NB4 (cell line): ENCODE measurements around the gene P2RX7.

Source experiments
- DNase-seq: peaks from one replicate; pipeline ENCODE4 v3.0.0; 2010; ENCODE audit warnings: low read depth
- H3K4me3 ChIP-seq: one replicate; pipeline ENCODE4 v1.5.1; 2011; ENCODE audit warnings: mild to moderate bottlenecking, low read depth, low read length, moderate library complexity
- CTCF ChIP-seq: IDR thresholded peaks from one replicate; pipeline ENCODE4 v1.5.1; 2012; ENCODE audit warnings: low read depth, low read length
- MAX ChIP-seq: IDR thresholded peaks from 2 replicates; pipeline ENCODE4 v1.6.1; 2011; ENCODE audit warnings: low read depth, low read length
- MYC ChIP-seq: IDR thresholded peaks from 2 replicates; pipeline ENCODE4 v1.6.1; 2011; ENCODE audit warnings: low read depth, low read length
- POLR2A ChIP-seq: IDR thresholded peaks from 2 replicates; pipeline ENCODE4 v1.6.1; 2011; ENCODE audit warnings: mild to moderate bottlenecking; ENCODE audit not compliant: insufficient read length; ENCODE audit errors: extremely low read depth

Gene P2RX7

GRCh38 chr12:121184425-121184824, 51.7 kb downstream of the P2RX7 start:
- DNase-seq: no peak
- no peak overlapping the region for H3K4me3 ChIP-seq
- no peak for TF ChIP-seq POLR2A
- no peak for TF ChIP-seq MYC
- TF ChIP-seq MAX: no peak
- TF ChIP-seq CTCF: no peak

GRCh38 chr12:121184984-121185889, 52.6 kb downstream of the P2RX7 start:
- DNase-seq: peak; percentile 48
- H3K4me3 ChIP-seq: no peak overlapping the region
- no peak for TF ChIP-seq POLR2A
- no peak for TF ChIP-seq CTCF
- no peak for TF ChIP-seq MYC
- no peak for TF ChIP-seq MAX

GRCh38 chr12:121186826-121187225, 54.1 kb downstream of the P2RX7 start:
- no peak for TF ChIP-seq MAX
- no peak for DNase-seq
- H3K4me3 ChIP-seq: no peak overlapping the region

GRCh38 chr12:121187501-121187900, 54.8 kb downstream of the P2RX7 start:
- DNase-seq: no peak
- TF ChIP-seq POLR2A (no peak), MYC (no peak), CTCF (no peak), MAX (no peak)
- no peak overlapping the region for H3K4me3 ChIP-seq

GRCh38 chr12:121188227-121188626, 55.6 kb downstream of the P2RX7 start:
- H3K4me3 ChIP-seq: no peak overlapping the region
- TF ChIP-seq POLR2A (no peak), MYC (no peak), MAX (no peak), CTCF (no peak)
- no peak for DNase-seq

GRCh38 chr12:121189131-121189530, 56.5 kb downstream of the P2RX7 start:
- no peak for TF ChIP-seq MAX
- TF ChIP-seq CTCF: no peak
- no peak for TF ChIP-seq MYC
- no peak overlapping the region for H3K4me3 ChIP-seq
- no peak for DNase-seq
